K562 (cell line): Measurements from ENCODE around the gene INA.

ENCODE experiments used
- NR3C1 ChIP-seq: sonication (generic); formaldehyde crosslinking; IDR thresholded peaks from 2 replicates; pipeline ENCODE4 v1.8.1; 2022; ENCODE audit warnings: missing genetic modification reagents
- POLR2AphosphoS5 ChIP-seq: IDR thresholded peaks from 2 replicates; pipeline ENCODE4 v1.6.1; 2011; ENCODE audit warnings: mild to moderate bottlenecking, low read depth, low read length, moderate library complexity; ENCODE audit not compliant: control insufficient read depth, insufficient read depth

GRCh38 chr10:103284170-103284569, 7.2 kb downstream of the INA start:
- TF ChIP-seq POLR2AphosphoS5, result no peak
- TF ChIP-seq NR3C1 (CRISPR knock-in tag), result no peak
